Right lobe of liver (tissue), 6 donors: ENCODE data around the gene BMPR2. TPM values are rescaled to one million over a fixed set of nuclear protein-coding genes. Genes with fewer than 3 reads are reported as not detected.
"Not testable (repeated sequence)": the region's sequence is repeated elsewhere in the genome, so short reads cannot be mapped to it uniquely, and the experiment has no call there.

Experiments
- ATAC-seq, 4 donors: fragments of 200-7000 bp; cut with Tn5 transposase; one replicate each; pipeline ENCODE4 v1.9.1; 2020; ENCODE audit warnings: mild to moderate bottlenecking in 4 of 4, moderate library complexity in 4 of 4
- DNase-seq, 3 donors: peaks; one replicate each; pipeline ENCODE4 v3.0.0-alpha.2; 2020
- H3K27ac ChIP-seq, 3 donors: fragments of 200-600 bp; one replicate each; pipeline ENCODE4 v1.8.0; 2022
- H3K27me3 ChIP-seq, 2 donors: fragments of 200-600 bp; one replicate each; pipeline ENCODE4 v1.8.0; 2022
- H3K36me3 ChIP-seq, 4 donors: fragments of 200-600 bp; sonication (generic) in 1 of 4; one replicate each; pipeline versions ENCODE4 v1.5.1 to v1.8.0; 2017 to 2022; ENCODE audit warnings: control low read depth in 1 of 4
- H3K4me1 ChIP-seq, 4 donors: fragments of 200-600 bp; sonication (generic) in 1 of 4; one replicate each; pipeline versions ENCODE4 v1.5.1 to v1.8.0; 2017 to 2022; ENCODE audit warnings: control low read depth in 1 of 4
- H3K4me3 ChIP-seq, 3 donors: fragments of 200-600 bp; one replicate each; pipeline ENCODE4 v1.8.0; 2022
- H3K9me3 ChIP-seq, 4 donors: fragments of 200-600 bp; sonication (generic) in 1 of 4; one replicate each; pipeline versions ENCODE4 v1.5.1 to v1.8.0; 2017 to 2022; ENCODE audit warnings: control low read depth in 1 of 4
- CTCF ChIP-seq, 4 donors: fragments of 200-600 bp in 3 of 4; fragments of 450-650 bp in 1 of 4; IDR thresholded peaks; one replicate each; pipeline versions ENCODE4 v1.5.1 to v1.8.0; 2016 to 2022; ENCODE audit warnings: antibody characterized with exemption in 4 of 4, mild to moderate bottlenecking in 2 of 4
- POLR2A ChIP-seq: fragments of 450-650 bp; IDR thresholded peaks from one replicate; pipeline ENCODE4 v1.6.1; 2017; ENCODE audit warnings: antibody characterized with exemption, mild to moderate bottlenecking
- WGBS: methylation state at CpG from one replicate; pipeline ENCODE4 v1.1.6; 2018; ENCODE audit warnings: low coverage, low lambda C conversion rate; ENCODE audit not compliant: insufficient coverage; ENCODE audit errors: missing lambda C conversion rate; 5-methylcytosine and 5-hydroxymethylcytosine counted together
- intact Hi-C, 2 donors: fragments of 100-400 bp; cut with DNase I; formaldehyde crosslinking; loops; one replicate each; pipeline versions ENCODE4 v1.11.2 to v1.14.1; 2022
- total RNA-seq, 6 experiments: library from RNA; depleted of rRNA in 2 of 6; stranded (reverse); fragments of >200 nt in 2 of 6; fragmentation: NEBNext Ultra II Directional in 3 of 6; extraction: Animal tissue kit (Norgen Biotek cat#: 25700) in 3 of 6; gene quantifications; one replicate each; pipeline versions ENCODE4 v1.1.0 to v1.2.4, GENCODE V29; 2016 to 2023
- donor health status: DM: no; HTN: yes; CAD: no.
- donor health status: DM: no; HTN: no; CAD: no.
- donor health status: DM: no; HTN: no; CAD: no.
- donor health status: DM: no; HTN: yes; CAD: no.
- donor health status: DM: no; HTN: yes; CAD: no.

The BMPR2 gene
- total RNA-seq, 6 experiments from 2014 or later, result 14.6 to 25.2 (median 18.7) TPM

- no peak for ATAC-seq
- no peaks in the 10 kb centered on the region for H3K27me3 ChIP-seq
- 75% methylated on average over 2 of the region's 2 CpGs for WGBS
- H3K4me3 ChIP-seq, result no peak overlapping the region
- intact Hi-C loops, result no loop called here
- no peak for DNase-seq
- TF ChIP-seq CTCF (IDR thresholded peaks at IDR 0.05) (no peak), POLR2A (no peak)
- H3K4me1 ChIP-seq, result no peaks in the 10 kb centered on the region
- no peaks in the 10 kb centered on the region for H3K9me3 ChIP-seq
- H3K36me3 ChIP-seq, result no peaks in the 10 kb centered on the region
- H3K27ac ChIP-seq, result no peak overlapping the region
These were observed 22.7 kb upstream of the BMPR2 start for GRCh38 chr2:202353430-202353829.

- 81% methylated on average over 1 of the region's 1 CpG for WGBS
These were observed 20.1 kb upstream of the BMPR2 start for GRCh38 chr2:202355993-202356505.

GRCh38 chr2:202358924-202359323 is 17.2 kb upstream of the BMPR2 start:
- H3K36me3 ChIP-seq, H3K4me1 ChIP-seq, DNase-seq, H3K4me3 ChIP-seq, H3K27ac ChIP-seq, H3K9me3 ChIP-seq, H3K27me3 ChIP-seq, ATAC-seq, intact Hi-C loops: not testable (repeated sequence)
- WGBS, result 97% methylated on average over 6 of the region's 8 CpGs

More at GRCh38 chr2:202355993-202356505, 20.1 kb upstream of the BMPR2 start:
- Histone ChIP-seq H3K4me3 (no peak overlapping the region), H3K36me3 (no peaks in the 10 kb centered on the region), H3K9me3 (no peaks in the 10 kb centered on the region), H3K4me1 (no peaks in the 10 kb centered on the region), H3K27me3 (no peaks in the 10 kb centered on the region), H3K27ac (no peak overlapping the region)
- no peak for TF ChIP-seq POLR2A
- no peak for TF ChIP-seq CTCF (IDR thresholded peaks at IDR 0.05)
- intact Hi-C loops, result no loop called here
- DNase-seq (no peak), ATAC-seq (no peak)

- no peak overlapping the region for H3K4me3 ChIP-seq
- no peaks in the 10 kb centered on the region for H3K4me1 ChIP-seq
- H3K27ac ChIP-seq, result no peak overlapping the region
- no peak for TF ChIP-seq CTCF (IDR thresholded peaks at IDR 0.05)
- TF ChIP-seq POLR2A, result no peak
- no peaks in the 10 kb centered on the region for H3K36me3 ChIP-seq
- no peaks in the 10 kb centered on the region for H3K27me3 ChIP-seq
- ATAC-seq (no peak), DNase-seq (no peak)
- H3K9me3 ChIP-seq, result no peaks in the 10 kb centered on the region
- intact Hi-C loops, result no loop called here
- 63% methylated on average over 2 of the region's 2 CpGs for WGBS
These were observed 15.5 kb upstream of the BMPR2 start for GRCh38 chr2:202360646-202361045.

- DNase-seq (no peak), ATAC-seq (no peak)
- H3K9me3 ChIP-seq, result no peaks in the 10 kb centered on the region
- WGBS, result 87% methylated on average over 4 of the region's 4 CpGs
- intact Hi-C loops, result no loop called here
- H3K36me3 ChIP-seq, result no peaks in the 10 kb centered on the region
- TF ChIP-seq CTCF (IDR thresholded peaks at IDR 0.05) (no peak), POLR2A (no peak)
- no peaks in the 10 kb centered on the region for H3K4me1 ChIP-seq
- H3K27me3 ChIP-seq, result no peaks in the 10 kb centered on the region
- no peak overlapping the region for H3K27ac ChIP-seq
- no peak overlapping the region for H3K4me3 ChIP-seq
These were observed 15.0 kb upstream of the BMPR2 start for GRCh38 chr2:202361108-202361507.
